GM21528 (cell line): Measurements from ENCODE around the gene F7.

Experiments used
- ATAC-seq: cut with Tn5 transposase; IDR thresholded peaks from one replicate; pipeline ENCODE4 v1.9.1; 2021; ENCODE audit warnings: mild to moderate bottlenecking, moderate library complexity; ENCODE audit not compliant: unreplicated experiment, low FRiP score

F7 gene

GRCh38 chr13:113166266-113166665 is 60.7 kb downstream of the F7 start:
- no peak for ATAC-seq

- no peak for ATAC-seq
These were observed 61.1 kb downstream of the F7 start for GRCh38 chr13:113166681-113167080.

GRCh38 chr13:113167155-113167554 is 61.6 kb downstream of the F7 start:
- no peak for ATAC-seq

- ATAC-seq = no peak
These were observed 62.0 kb downstream of the F7 start for GRCh38 chr13:113167575-113167974.

- ATAC-seq = no peak
These were observed 62.6 kb downstream of the F7 start for GRCh38 chr13:113168211-113168610.

GRCh38 chr13:113169277-113170272 is 64.0 kb downstream of the F7 start:
- no peak for ATAC-seq
